ENCODE data around the gene TRMT13.

GRCh38 chr1:100087396-100087795 lies 45.6 kb upstream of the TRMT13 start:
- TF ChIP-seq POLR2A (IDR thresholded peaks at IDR 0.05; ENCODE audit: low read depth, low read length) (no peak), EZH2 (IDR thresholded peaks at IDR 0.05; ENCODE audit: borderline replicate concordance, low read depth, low read length, severe bottlenecking) (no peak), FOS (IDR thresholded peaks at IDR 0.05; ENCODE audit: borderline replicate concordance, insufficient read depth, low read length) (no peak), MYC (IDR thresholded peaks at IDR 0.05; ENCODE audit: low read depth, low read length) (no peak), MAX (IDR thresholded peaks at IDR 0.05; ENCODE audit: insufficient read depth, insufficient read length) (no peak), POLR2AphosphoS5 (IDR thresholded peaks at IDR 0.05; ENCODE audit: insufficient read depth, low read depth, low read length) (no peak), GATA2 (IDR thresholded peaks at IDR 0.05; ENCODE audit: insufficient read depth, insufficient read length, low read depth, low read length) (no peak)
- TF ChIP-seq, protein P1, sequence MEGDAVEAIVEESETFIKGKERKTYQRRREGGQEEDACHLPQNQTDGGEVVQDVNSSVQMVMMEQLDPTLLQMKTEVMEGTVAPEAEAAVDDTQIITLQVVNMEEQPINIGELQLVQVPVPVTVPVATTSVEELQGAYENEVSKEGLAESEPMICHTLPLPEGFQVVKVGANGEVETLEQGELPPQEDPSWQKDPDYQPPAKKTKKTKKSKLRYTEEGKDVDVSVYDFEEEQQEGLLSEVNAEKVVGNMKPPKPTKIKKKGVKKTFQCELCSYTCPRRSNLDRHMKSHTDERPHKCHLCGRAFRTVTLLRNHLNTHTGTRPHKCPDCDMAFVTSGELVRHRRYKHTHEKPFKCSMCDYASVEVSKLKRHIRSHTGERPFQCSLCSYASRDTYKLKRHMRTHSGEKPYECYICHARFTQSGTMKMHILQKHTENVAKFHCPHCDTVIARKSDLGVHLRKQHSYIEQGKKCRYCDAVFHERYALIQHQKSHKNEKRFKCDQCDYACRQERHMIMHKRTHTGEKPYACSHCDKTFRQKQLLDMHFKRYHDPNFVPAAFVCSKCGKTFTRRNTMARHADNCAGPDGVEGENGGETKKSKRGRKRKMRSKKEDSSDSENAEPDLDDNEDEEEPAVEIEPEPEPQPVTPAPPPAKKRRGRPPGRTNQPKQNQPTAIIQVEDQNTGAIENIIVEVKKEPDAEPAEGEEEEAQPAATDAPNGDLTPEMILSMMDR (IDR thresholded peaks at IDR 0.05; ENCODE audit: extremely low read depth in 1 of 2, insufficient read depth in 1 of 2, low read depth in 1 of 2, low read length in 2 of 2): no peak
